GM12865 (cell line): ENCODE measurements around the gene SLC30A9.

Source experiments
- DNase-seq: peaks from one replicate; pipeline ENCODE4 v3.0.0; 2010; ENCODE audit warnings: low read depth
- H3K4me3 ChIP-seq: 2 replicates; pipeline ENCODE4 v1.5.1; 2011; ENCODE audit warnings: mild to moderate bottlenecking, low read depth, low read length, control low read depth
- CTCF ChIP-seq: IDR thresholded peaks from 2 replicates; pipeline ENCODE4 v1.5.1; 2011; ENCODE audit warnings: low read length, control low read depth, low read depth, inconsistent platforms; ENCODE audit not compliant: insufficient read depth; ENCODE audit errors: missing control alignments

Gene SLC30A9

GRCh38 chr4:41964401-41964800 lies 25.9 kb upstream of the SLC30A9 start:
- DNase-seq: no peak
- no peak for TF ChIP-seq CTCF

GRCh38 chr4:41967392-41967791 lies 22.9 kb upstream of the SLC30A9 start:
- no peak for TF ChIP-seq CTCF
- no peak for DNase-seq
- H3K4me3 ChIP-seq: no peak overlapping the region

More at GRCh38 chr4:41964401-41964800, 25.9 kb upstream of the SLC30A9 start:
- H3K4me3 ChIP-seq: no peak overlapping the region

- no peak for DNase-seq
- no peak overlapping the region for H3K4me3 ChIP-seq
- TF ChIP-seq CTCF: no peak
Observed at GRCh38 chr4:41969671-41970070, 20.7 kb upstream of the SLC30A9 start.

- no peak for TF ChIP-seq CTCF
- no peak for DNase-seq
- H3K4me3 ChIP-seq: no peak overlapping the region
Observed at GRCh38 chr4:41975341-41975740, 15.0 kb upstream of the SLC30A9 start.

- DNase-seq: no peak
- no peak overlapping the region for H3K4me3 ChIP-seq
- no peak for TF ChIP-seq CTCF
Observed at GRCh38 chr4:41976775-41977516, 13.4 kb upstream of the SLC30A9 start.

GRCh38 chr4:41977709-41978108 lies 12.6 kb upstream of the SLC30A9 start:
- no peak for DNase-seq
- no peak for TF ChIP-seq CTCF

GRCh38 chr4:41981456-41981855 lies 8.9 kb upstream of the SLC30A9 start, which contains the start of gene DCAF4L1:
Gene DCAF4L1, plus strand, starts transcription at chr4:41981756. Its CDS starts 37 bp downstream, at chr4:41981793.
- DNase-seq: no peak
- no peak for TF ChIP-seq CTCF
- H3K4me3 ChIP-seq: no peak within 1 kb of the TSS

More at GRCh38 chr4:41977709-41978108, 12.6 kb upstream of the SLC30A9 start:
- H3K4me3 ChIP-seq: no peak overlapping the region
